HCT116 (cell line): Measurements from ENCODE around the gene PRXL2C. TPM values are rescaled to one million over a fixed set of nuclear protein-coding genes. Genes with fewer than 3 reads are reported as not detected.

Source experiments
- ATAC-seq: fragments of 200-7000 bp; cut with Tn5 transposase; 2 replicates; pipeline ENCODE4 v1.9.1; 2020; ENCODE audit warnings: mild to moderate bottlenecking, moderate library complexity
- BruUV-seq: library from RNA; stranded (reverse); fragments of 400-500 nt; replicated peaks from 2 replicates; lab custom pipeline; 2021; lab: Mats Ljungman, UMichigan
- CTCF ChIA-PET: fragments of 300-600 bp; sonication (Branson Sonifier 250); formaldehyde crosslinking; loops from one replicate; lab custom pipeline; 2021; ENCODE audit warnings: antibody characterized with exemption; lab: Charles Lee
- POLR2A ChIA-PET: fragments of 300-600, 350-600 bp; sonication (Branson Sonifier 250); formaldehyde crosslinking; loops from one replicate; lab custom pipeline; 2021; ENCODE audit warnings: antibody characterized with exemption; lab: Charles Lee
- RAD21 ChIA-PET, 2 experiments: fragments of 300-600 bp; sonication (Branson Sonifier 250); formaldehyde crosslinking; loops; one replicate each; lab custom pipeline; 2023; ENCODE audit warnings: low total read pairs in 2 of 2; ENCODE audit not compliant: uncharacterized antibody in 2 of 2, unreplicated experiment in 2 of 2, low non-redundant PET in 1 of 2; lab: Charles Lee
- DNase-seq: peaks from one replicate; pipeline ENCODE4 v3.0.0-alpha.2; 2010; ENCODE audit warnings: low read depth, low spot score
- H2AFZ ChIP-seq: fragments of 200-600 bp; shearing (Covaris generic), sonication (generic); 2 replicates; pipeline ENCODE4 v1.6.1; 2017; ENCODE audit warnings: low read depth, mixed run types, mixed read lengths, antibody characterized with exemption, low read length; ENCODE audit not compliant: poor library complexity, severe bottlenecking
- H3K27ac ChIP-seq: 2 replicates; pipeline ENCODE4 v1.5.1; 2012; ENCODE audit warnings: low read depth, low read length
- H3K27me3 ChIP-seq: fragments of 200-600 bp; sonication (generic); 2 replicates; pipeline ENCODE4 v1.6.1; 2016; ENCODE audit warnings: mixed run types, low read length, mixed read lengths; ENCODE audit not compliant: insufficient read depth
- H3K36me3 ChIP-seq, 2 experiments: fragments of 200-500 bp in 1 of 2; fragments of 200-600 bp in 1 of 2; sonication (Bioruptor generic) in 1 of 2; sonication (generic) in 1 of 2; 2 replicates each; pipeline versions ENCODE4 v1.5.1 to v1.6.1; 2014 to 2016; ENCODE audit warnings: low read length in 2 of 2, inconsistent platforms in 1 of 2, mixed read lengths in 1 of 2, mixed run types in 1 of 2; ENCODE audit not compliant: insufficient read depth in 2 of 2, control insufficient read depth in 1 of 2
- H3K4me1 ChIP-seq, 2 experiments: fragments of 200-600 bp in 1 of 2; sonication (generic) in 1 of 2; 2 replicates each; pipeline versions ENCODE4 v1.5.1 to v1.6.1; 2012 to 2017; ENCODE audit warnings: low read length in 2 of 2, inconsistent platforms in 1 of 2, mild to moderate bottlenecking in 1 of 2, mixed read lengths in 1 of 2, mixed run types in 1 of 2, moderate library complexity in 1 of 2; ENCODE audit not compliant: insufficient read depth in 2 of 2, control insufficient read depth in 1 of 2
- H3K4me2 ChIP-seq: fragments of 200-600 bp; sonication (generic); 2 replicates; pipeline ENCODE4 v1.6.1; 2017; ENCODE audit warnings: mixed run types, low read length, mixed read lengths
- H3K4me3 ChIP-seq, 2 experiments: fragments of 200-600 bp in 1 of 2; sonication (generic) in 1 of 2; replicated peaks in 1 of 2; 2 replicates each; pipeline ENCODE4 v1.5.1; 2011 to 2016; ENCODE audit warnings: low read length in 2 of 2, control low read depth in 1 of 2, low read depth in 1 of 2, mild to moderate bottlenecking in 1 of 2, mixed read lengths in 1 of 2, mixed run types in 1 of 2
- H3K79me2 ChIP-seq: fragments of 200-600 bp; sonication (generic); 2 replicates; pipeline ENCODE4 v1.6.1; 2017; ENCODE audit warnings: mild to moderate bottlenecking, mixed run types, low read length, moderate library complexity, mixed read lengths; ENCODE audit not compliant: insufficient read depth
- H3K9ac ChIP-seq: fragments of 200-600 bp; sonication (generic); 2 replicates; pipeline ENCODE4 v1.6.1; 2016; ENCODE audit warnings: low read length, mixed read lengths
- H3K9me2 ChIP-seq: fragments of 200-600 bp; sonication (generic), shearing (Covaris generic); 2 replicates; pipeline ENCODE4 v1.6.1; 2017; ENCODE audit warnings: mixed run types, mild to moderate bottlenecking, moderate library complexity; ENCODE audit not compliant: insufficient read depth
- H3K9me3 ChIP-seq, 2 experiments: fragments of 200-500 bp in 1 of 2; fragments of 200-600 bp in 1 of 2; sonication (Bioruptor generic) in 1 of 2; sonication (generic) in 1 of 2; 2 replicates each; pipeline ENCODE4 v1.6.1; 2014 to 2017; ENCODE audit warnings: low read length in 2 of 2, mixed read lengths in 2 of 2, inconsistent platforms in 1 of 2, low read depth in 1 of 2, mild to moderate bottlenecking in 1 of 2, mixed run types in 1 of 2, moderate library complexity in 1 of 2; ENCODE audit not compliant: control insufficient read depth in 1 of 2, insufficient read depth in 1 of 2
- H4K20me1 ChIP-seq: fragments of 200-600 bp; sonication (generic), shearing (Covaris generic); 2 replicates; pipeline ENCODE4 v1.6.1; 2017; ENCODE audit warnings: mixed run types, mild to moderate bottlenecking, moderate library complexity; ENCODE audit not compliant: insufficient read depth
- CBX3 ChIP-seq: IDR thresholded peaks from 2 replicates; pipeline ENCODE4 v1.6.1; 2012; ENCODE audit warnings: low read depth
- EGR1 ChIP-seq: IDR thresholded peaks from 2 replicates; pipeline ENCODE4 v1.6.1; 2012; ENCODE audit warnings: low read depth
- ELF1 ChIP-seq: IDR thresholded peaks from 2 replicates; pipeline ENCODE4 v1.6.1; 2012; ENCODE audit warnings: low read depth, borderline replicate concordance
- EZH2phosphoT487 ChIP-seq: fragments of 200-600 bp; IDR thresholded peaks from 2 replicates; pipeline ENCODE4 v1.6.1; 2018; ENCODE audit warnings: antibody characterized with exemption, borderline replicate concordance
- FOSL1 ChIP-seq: IDR thresholded peaks from 2 replicates; pipeline ENCODE4 v1.6.1; 2012; ENCODE audit warnings: low read depth
- SIN3A ChIP-seq: IDR thresholded peaks from 2 replicates; pipeline ENCODE4 v1.6.1; 2012; ENCODE audit warnings: low read depth
- SP1 ChIP-seq: IDR thresholded peaks from 2 replicates; pipeline ENCODE4 v1.6.1; 2012; ENCODE audit warnings: low read depth
- YY1 ChIP-seq: IDR thresholded peaks from 2 replicates; pipeline ENCODE4 v1.6.1; 2011; ENCODE audit warnings: low read length, low read depth, moderate library complexity, mild to moderate bottlenecking; ENCODE audit not compliant: insufficient replicate concordance; ENCODE audit errors: extremely low read depth
- ZFX ChIP-seq: fragments of 450-650 bp; IDR thresholded peaks from 2 replicates; pipeline ENCODE4 v1.6.1; 2017
- intact Hi-C: fragments of 100-400 bp; cut with micrococcal nuclease; formaldehyde crosslinking; loops from 2 replicates; pipeline ENCODE4 v1.10.0; 2022
- total RNA-seq: library from RNA; stranded (reverse); gene quantifications from one replicate; pipeline ENCODE4 v1.2.1, GENCODE V29; 2021; ENCODE audit not compliant: unreplicated experiment
- TF ChIP-seq, protein P1 (sequence below): IDR thresholded peaks from 2 replicates; pipeline ENCODE4 v1.6.1; 2012
- TF ChIP-seq, protein P2 (sequence below): IDR thresholded peaks from 2 replicates; pipeline ENCODE4 v1.6.1; 2012; ENCODE audit warnings: low read depth
- TF ChIP-seq, protein P3 (sequence below): IDR thresholded peaks from 2 replicates; pipeline ENCODE4 v1.6.1; 2011; ENCODE audit warnings: mild to moderate bottlenecking, low read length, moderate library complexity; ENCODE audit not compliant: insufficient replicate concordance; ENCODE audit errors: extremely low read depth

PRXL2C gene
- total RNA-seq, 1 experiment from 2014 or later, result 10.4 TPM

DNA sequence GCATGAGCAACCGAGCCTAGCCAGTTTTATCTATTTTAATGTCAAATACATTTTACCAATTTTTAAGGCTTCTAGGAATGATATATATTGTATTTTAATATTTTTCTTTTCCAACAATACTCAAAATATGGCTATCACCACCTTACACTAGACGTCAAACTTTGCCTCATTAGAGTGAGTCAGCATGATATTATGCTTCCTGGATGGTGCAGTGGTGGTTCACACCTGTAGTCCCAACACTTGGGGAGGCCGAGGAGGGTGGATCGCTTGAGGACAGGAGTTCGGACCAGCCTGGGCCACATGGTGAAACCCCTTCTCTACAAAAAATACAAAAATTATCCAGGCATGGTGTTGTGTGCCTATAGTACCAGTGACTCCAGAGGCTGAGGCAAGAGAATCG lies 28.2 kb downstream of the PRXL2C start:
- no peaks in the 10 kb centered on the region for H3K79me2 ChIP-seq
- POLR2A ChIA-PET, result no interaction called here
- no peaks in the 10 kb centered on the region for H3K27me3 ChIP-seq
- ATAC-seq (peak; percentile 58), DNase-seq (peak; percentile 8)
- RAD21 ChIA-PET, result no interaction called here
- peak overlapping the region; percentile 60 for H3K4me2 ChIP-seq
- 0 out of 4 replicates have a peak overlapping the region, but pooled peaks of 1 of the 2 experiments have one; percentile 8 for H3K4me3 ChIP-seq
- BruUV-seq, result no TSS peak
- H2AFZ ChIP-seq, result peak overlapping the region; percentile 81
- CTCF ChIA-PET, result no interaction called here
- no peaks in the 10 kb centered on the region for H3K9me3 ChIP-seq
- no peak overlapping the region for H3K27ac ChIP-seq
- H3K36me3 ChIP-seq, result no peaks in the 10 kb centered on the region
- no peak overlapping the region for H3K9ac ChIP-seq
- TF ChIP-seq CBX3 (peak; percentile 28; the same call in 1 of the 2 replicates), EZH2phosphoT487 (no peak)
- TF ChIP-seq, protein P1, sequence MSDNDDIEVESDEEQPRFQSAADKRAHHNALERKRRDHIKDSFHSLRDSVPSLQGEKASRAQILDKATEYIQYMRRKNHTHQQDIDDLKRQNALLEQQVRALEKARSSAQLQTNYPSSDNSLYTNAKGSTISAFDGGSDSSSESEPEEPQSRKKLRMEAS, result peak; percentile 78
- peaks cover 6 to 13% of the 10 kb centered on the region in 2 experiments; a peak in 3 of 4 replicates for H3K4me1 ChIP-seq
- H3K9me2 ChIP-seq, result no peaks in the 10 kb centered on the region
- intact Hi-C loops, result no loop called here
- H4K20me1 ChIP-seq, result no peaks in the 10 kb centered on the region

DNA sequence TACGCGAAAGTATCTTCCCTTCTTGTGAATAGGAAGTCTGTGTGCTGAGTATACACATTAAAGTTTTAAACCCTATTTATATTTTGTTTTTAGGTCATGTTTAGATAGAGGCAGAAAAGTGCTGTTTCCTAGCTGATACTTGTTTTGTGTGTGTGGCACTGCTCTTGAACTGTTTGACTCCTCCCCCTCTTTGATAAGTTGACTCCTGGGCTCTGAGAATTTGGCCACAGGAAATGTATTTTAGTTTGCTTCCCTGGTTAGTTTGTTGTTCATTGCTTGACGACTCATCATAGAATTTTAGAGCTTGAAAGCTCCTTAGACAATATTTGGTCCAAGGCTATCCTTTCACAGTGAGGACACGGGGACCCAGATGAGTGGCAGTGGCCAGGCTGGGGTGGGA lies 33.5 kb downstream of the PRXL2C start:
- Histone ChIP-seq H3K4me2 (no peak overlapping the region), H3K9me2 (no peaks in the 10 kb centered on the region), H3K36me3 (no peaks in the 10 kb centered on the region), H2AFZ (peak overlapping the region; percentile 62), H3K9me3 (no peaks in the 10 kb centered on the region), H3K9ac (no peak overlapping the region), H3K27ac (no peak overlapping the region), H3K79me2 (peaks cover 24% of the 10 kb centered on the region), H4K20me1 (no peaks in the 10 kb centered on the region), H3K4me3 (no peak overlapping the region), H3K27me3 (no peaks in the 10 kb centered on the region), H3K4me1 (peaks cover 11 to 26% of the 10 kb centered on the region in 2 experiments; a peak in 3 of 4 replicates)
- BruUV-seq, result no TSS peak
- no peak for ATAC-seq
- intact Hi-C loops, result no loop called here
- RAD21 ChIA-PET, result no interaction called here
- POLR2A ChIA-PET, result no interaction called here
- no peak for DNase-seq
- CTCF ChIA-PET, result no interaction called here
- TF ChIP-seq, protein P1, result no peak
- TF ChIP-seq ZFX (no peak), SP1 (no peak), SIN3A (no peak), FOSL1 (no peak), EZH2phosphoT487 (no peak), EGR1 (no peak), YY1 (no peak), ELF1 (no peak)
- TF ChIP-seq, protein P2, sequence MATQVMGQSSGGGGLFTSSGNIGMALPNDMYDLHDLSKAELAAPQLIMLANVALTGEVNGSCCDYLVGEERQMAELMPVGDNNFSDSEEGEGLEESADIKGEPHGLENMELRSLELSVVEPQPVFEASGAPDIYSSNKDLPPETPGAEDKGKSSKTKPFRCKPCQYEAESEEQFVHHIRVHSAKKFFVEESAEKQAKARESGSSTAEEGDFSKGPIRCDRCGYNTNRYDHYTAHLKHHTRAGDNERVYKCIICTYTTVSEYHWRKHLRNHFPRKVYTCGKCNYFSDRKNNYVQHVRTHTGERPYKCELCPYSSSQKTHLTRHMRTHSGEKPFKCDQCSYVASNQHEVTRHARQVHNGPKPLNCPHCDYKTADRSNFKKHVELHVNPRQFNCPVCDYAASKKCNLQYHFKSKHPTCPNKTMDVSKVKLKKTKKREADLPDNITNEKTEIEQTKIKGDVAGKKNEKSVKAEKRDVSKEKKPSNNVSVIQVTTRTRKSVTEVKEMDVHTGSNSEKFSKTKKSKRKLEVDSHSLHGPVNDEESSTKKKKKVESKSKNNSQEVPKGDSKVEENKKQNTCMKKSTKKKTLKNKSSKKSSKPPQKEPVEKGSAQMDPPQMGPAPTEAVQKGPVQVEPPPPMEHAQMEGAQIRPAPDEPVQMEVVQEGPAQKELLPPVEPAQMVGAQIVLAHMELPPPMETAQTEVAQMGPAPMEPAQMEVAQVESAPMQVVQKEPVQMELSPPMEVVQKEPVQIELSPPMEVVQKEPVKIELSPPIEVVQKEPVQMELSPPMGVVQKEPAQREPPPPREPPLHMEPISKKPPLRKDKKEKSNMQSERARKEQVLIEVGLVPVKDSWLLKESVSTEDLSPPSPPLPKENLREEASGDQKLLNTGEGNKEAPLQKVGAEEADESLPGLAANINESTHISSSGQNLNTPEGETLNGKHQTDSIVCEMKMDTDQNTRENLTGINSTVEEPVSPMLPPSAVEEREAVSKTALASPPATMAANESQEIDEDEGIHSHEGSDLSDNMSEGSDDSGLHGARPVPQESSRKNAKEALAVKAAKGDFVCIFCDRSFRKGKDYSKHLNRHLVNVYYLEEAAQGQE, result no peak
- TF ChIP-seq, protein P3, sequence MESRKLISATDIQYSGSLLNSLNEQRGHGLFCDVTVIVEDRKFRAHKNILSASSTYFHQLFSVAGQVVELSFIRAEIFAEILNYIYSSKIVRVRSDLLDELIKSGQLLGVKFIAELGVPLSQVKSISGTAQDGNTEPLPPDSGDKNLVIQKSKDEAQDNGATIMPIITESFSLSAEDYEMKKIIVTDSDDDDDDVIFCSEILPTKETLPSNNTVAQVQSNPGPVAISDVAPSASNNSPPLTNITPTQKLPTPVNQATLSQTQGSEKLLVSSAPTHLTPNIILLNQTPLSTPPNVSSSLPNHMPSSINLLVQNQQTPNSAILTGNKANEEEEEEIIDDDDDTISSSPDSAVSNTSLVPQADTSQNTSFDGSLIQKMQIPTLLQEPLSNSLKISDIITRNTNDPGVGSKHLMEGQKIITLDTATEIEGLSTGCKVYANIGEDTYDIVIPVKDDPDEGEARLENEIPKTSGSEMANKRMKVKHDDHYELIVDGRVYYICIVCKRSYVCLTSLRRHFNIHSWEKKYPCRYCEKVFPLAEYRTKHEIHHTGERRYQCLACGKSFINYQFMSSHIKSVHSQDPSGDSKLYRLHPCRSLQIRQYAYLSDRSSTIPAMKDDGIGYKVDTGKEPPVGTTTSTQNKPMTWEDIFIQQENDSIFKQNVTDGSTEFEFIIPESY, result no peak
